ENCODE results near the gene UBXN11.
A peak's percentile ranks its signal among the peaks of the same experiment; 100 is the strongest.
"Not testable (repeated sequence)": the region's sequence is repeated elsewhere in the genome, so short reads cannot be mapped to it uniquely, and the experiment has no call there.

The UBXN11 gene

DNA sequence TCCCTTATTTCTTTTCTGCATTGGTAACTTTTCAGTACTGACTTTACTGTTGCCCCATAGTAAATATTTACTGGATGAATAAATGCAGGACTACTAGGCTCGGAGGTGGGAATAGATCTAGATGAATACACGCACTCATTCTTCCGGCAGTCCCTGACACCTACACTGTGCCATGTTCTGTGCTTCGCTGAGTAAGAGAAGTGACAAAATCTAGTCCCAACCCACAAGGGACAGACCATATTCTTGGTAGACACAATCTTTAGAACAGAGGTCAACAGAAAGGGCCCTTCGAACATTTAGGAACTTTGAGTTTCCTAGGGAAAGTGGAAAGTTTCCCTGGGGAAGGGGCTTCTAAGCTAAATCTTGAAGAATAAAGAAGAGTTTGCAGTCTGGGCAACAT lies 8.1 kb upstream of the UBXN11 start:
- no peaks in the 10 kb centered on the region for H3K27me3 ChIP-seq (ENCODE audit: insufficient read depth, low read length, poor library complexity, severe bottlenecking)
- no peak overlapping the region for H3K9ac ChIP-seq (ENCODE audit: low read depth, low read length, poor library complexity, severe bottlenecking)
- H3K4me3 ChIP-seq (ENCODE audit: low read length, poor library complexity, severe bottlenecking) = no peak overlapping the region
- no peak overlapping the region for H3K4me2 ChIP-seq (ENCODE audit: low read depth, low read length, poor library complexity, severe bottlenecking)
- H3K9me3 ChIP-seq (ENCODE audit: insufficient read depth, low read depth, low read length) = no peaks in the 10 kb centered on the region
- H2AFZ ChIP-seq (ENCODE audit: low read length) = no peak overlapping the region
- H3F3A ChIP-seq (ENCODE audit: low read depth) = no peaks in the 10 kb centered on the region
- no peaks in the 10 kb centered on the region for H3K9me2 ChIP-seq (replicated peaks; ENCODE audit: low read depth, low read length)
- no peaks in the 10 kb centered on the region for H4K20me1 ChIP-seq (ENCODE audit: insufficient read depth, low read length, poor library complexity, severe bottlenecking)
- peaks cover 27% of the 10 kb centered on the region for H3K79me2 ChIP-seq (ENCODE audit: insufficient read depth, low read length)
- peaks cover 64% of the 10 kb centered on the region for H3K4me1 ChIP-seq (ENCODE audit: insufficient read depth, low read length, poor library complexity, severe bottlenecking)
- TF ChIP-seq, protein P1, sequence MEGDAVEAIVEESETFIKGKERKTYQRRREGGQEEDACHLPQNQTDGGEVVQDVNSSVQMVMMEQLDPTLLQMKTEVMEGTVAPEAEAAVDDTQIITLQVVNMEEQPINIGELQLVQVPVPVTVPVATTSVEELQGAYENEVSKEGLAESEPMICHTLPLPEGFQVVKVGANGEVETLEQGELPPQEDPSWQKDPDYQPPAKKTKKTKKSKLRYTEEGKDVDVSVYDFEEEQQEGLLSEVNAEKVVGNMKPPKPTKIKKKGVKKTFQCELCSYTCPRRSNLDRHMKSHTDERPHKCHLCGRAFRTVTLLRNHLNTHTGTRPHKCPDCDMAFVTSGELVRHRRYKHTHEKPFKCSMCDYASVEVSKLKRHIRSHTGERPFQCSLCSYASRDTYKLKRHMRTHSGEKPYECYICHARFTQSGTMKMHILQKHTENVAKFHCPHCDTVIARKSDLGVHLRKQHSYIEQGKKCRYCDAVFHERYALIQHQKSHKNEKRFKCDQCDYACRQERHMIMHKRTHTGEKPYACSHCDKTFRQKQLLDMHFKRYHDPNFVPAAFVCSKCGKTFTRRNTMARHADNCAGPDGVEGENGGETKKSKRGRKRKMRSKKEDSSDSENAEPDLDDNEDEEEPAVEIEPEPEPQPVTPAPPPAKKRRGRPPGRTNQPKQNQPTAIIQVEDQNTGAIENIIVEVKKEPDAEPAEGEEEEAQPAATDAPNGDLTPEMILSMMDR (conservative IDR thresholded peaks at IDR 0.05; ENCODE audit: low read length) = no peak
- no peak for TF ChIP-seq EZH2phosphoT487 (IDR thresholded peaks at IDR 0.05; ENCODE audit: borderline replicate concordance)
- H3K36me3 ChIP-seq (ENCODE audit: insufficient read depth, low read length) = no peaks in the 10 kb centered on the region

DNA sequence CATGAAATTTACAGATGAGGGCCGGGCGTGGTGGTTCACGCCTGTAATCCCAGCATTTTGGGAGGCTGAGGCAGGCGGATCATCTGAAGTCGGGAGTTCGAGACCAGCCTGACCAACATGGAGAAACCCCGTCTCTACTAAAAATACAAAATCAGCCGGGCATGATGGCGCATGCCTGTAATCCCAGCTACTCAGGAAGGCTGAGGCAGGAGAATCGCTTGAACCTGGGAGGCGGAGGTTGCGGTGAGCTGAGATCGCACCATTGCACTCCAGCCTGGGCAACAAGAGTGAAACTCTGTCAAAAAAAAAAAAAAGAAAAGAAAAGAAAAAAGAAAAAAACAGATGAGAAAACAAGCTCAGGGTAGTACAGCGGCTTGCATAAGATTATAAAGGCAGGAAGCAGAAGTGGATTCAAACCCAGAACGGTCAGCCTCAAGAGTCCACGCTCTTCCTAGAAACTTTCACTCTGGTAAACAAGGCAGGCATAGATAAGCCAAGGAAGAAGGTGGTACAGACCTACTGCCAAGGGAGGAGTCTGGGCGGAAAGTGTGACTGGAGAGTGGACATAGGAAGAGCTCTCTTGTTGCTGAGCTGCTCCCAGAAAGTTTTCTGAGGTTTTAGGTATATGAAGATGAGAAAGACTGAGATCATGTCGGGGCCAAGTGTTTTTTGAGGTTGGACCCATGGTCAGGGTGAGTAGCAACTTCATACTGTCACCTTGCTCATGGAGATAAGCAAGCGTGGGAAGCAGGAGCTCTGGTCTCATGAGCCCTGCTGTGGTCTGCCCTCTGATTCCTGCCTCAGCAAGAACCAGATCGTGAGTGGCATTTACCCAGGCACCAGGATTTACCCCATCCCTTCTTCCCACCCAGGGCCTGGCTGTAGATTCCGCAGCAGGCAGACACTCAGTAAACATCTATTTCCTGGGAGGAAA lies 1.8 kb upstream of the UBXN11 start:
- peak overlapping the region; percentile 91 for H3K4me2 ChIP-seq (ENCODE audit: low read depth, low read length, poor library complexity, severe bottlenecking)
- not testable (repeated sequence) for H4K20me1 ChIP-seq (ENCODE audit: insufficient read depth, low read length, poor library complexity, severe bottlenecking); H3F3A ChIP-seq (ENCODE audit: low read depth); H3K79me2 ChIP-seq (ENCODE audit: insufficient read depth, low read length); H3K9me3 ChIP-seq (ENCODE audit: insufficient read depth, low read depth, low read length); H3K9me2 ChIP-seq (replicated peaks; ENCODE audit: low read depth, low read length); H3K4me3 ChIP-seq (ENCODE audit: low read length, poor library complexity, severe bottlenecking); H3K27me3 ChIP-seq (ENCODE audit: insufficient read depth, low read length, poor library complexity, severe bottlenecking); H3K36me3 ChIP-seq (ENCODE audit: insufficient read depth, low read length)
- H2AFZ ChIP-seq (ENCODE audit: low read length) = peak overlapping the region; percentile 55
- H3K4me1 ChIP-seq (ENCODE audit: insufficient read depth, low read length, poor library complexity, severe bottlenecking) = peaks cover 31% of the 10 kb centered on the region
- peak overlapping the region; percentile 88 for H3K9ac ChIP-seq (ENCODE audit: low read depth, low read length, poor library complexity, severe bottlenecking)

DNA sequence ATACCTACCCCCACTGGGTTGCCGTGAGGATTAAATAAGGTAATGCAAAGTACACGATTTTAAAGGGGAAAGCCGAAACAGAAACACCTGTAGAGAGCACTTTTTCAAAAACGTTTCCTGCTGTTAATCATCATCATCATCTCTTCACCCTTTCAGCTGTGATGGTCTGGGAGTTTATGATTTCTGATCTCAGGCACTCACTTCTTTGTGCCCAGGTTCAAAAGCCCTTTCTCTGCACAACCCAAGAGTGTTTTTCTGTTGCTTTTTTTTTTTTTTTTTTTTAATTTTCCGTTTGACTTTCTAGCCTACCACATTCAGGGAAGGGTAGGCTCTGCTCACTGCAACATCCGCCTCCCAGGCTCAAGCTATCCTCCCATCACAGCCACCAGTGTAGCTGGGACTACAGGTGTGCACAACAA lies 936 bp upstream of the UBXN11 start:
- Histone ChIP-seq H3K9me3 (ENCODE audit: insufficient read depth, low read depth, low read length) (no peaks in the 10 kb centered on the region), H3K4me3 (ENCODE audit: low read length, poor library complexity, severe bottlenecking) (peak overlapping the region; percentile 98), H3F3A (ENCODE audit: low read depth) (no peaks in the 10 kb centered on the region), H3K27me3 (ENCODE audit: insufficient read depth, low read length, poor library complexity, severe bottlenecking) (no peaks in the 10 kb centered on the region), H3K4me2 (ENCODE audit: low read depth, low read length, poor library complexity, severe bottlenecking) (peak overlapping the region; percentile 91), H3K9me2 (replicated peaks; ENCODE audit: low read depth, low read length) (no peaks in the 10 kb centered on the region), H4K20me1 (ENCODE audit: insufficient read depth, low read length, poor library complexity, severe bottlenecking) (no peaks in the 10 kb centered on the region), H3K4me1 (ENCODE audit: insufficient read depth, low read length, poor library complexity, severe bottlenecking) (peaks cover 26% of the 10 kb centered on the region), H3K79me2 (ENCODE audit: insufficient read depth, low read length) (peaks cover 5% of the 10 kb centered on the region; the same call in 1 of the 2 replicates), H3K9ac (ENCODE audit: low read depth, low read length, poor library complexity, severe bottlenecking) (peak overlapping the region; percentile 88), H2AFZ (ENCODE audit: low read length) (peak overlapping the region; percentile 91), H3K36me3 (ENCODE audit: insufficient read depth, low read length) (no peaks in the 10 kb centered on the region)
- no peak for TF ChIP-seq EZH2phosphoT487 (IDR thresholded peaks at IDR 0.05; ENCODE audit: borderline replicate concordance)
- TF ChIP-seq, protein P1 (conservative IDR thresholded peaks at IDR 0.05; ENCODE audit: low read length) = no peak

Data from Loucy (cell line).